ENCODE measurements around the gene DDAH2. TPM values are rescaled to one million over a fixed set of nuclear protein-coding genes. Genes with fewer than 3 reads are reported as not detected.

The DDAH2 gene
- total and polyA plus RNA-seq, 2 experiments from 2014 or later: 76.6 to 77.7 TPM

- H3K79me2 ChIP-seq (ENCODE audit: insufficient read depth): no peaks in the 10 kb centered on the region
- no peaks in the 10 kb centered on the region for H3K9me3 ChIP-seq (ENCODE audit: low read depth)
- H3K9me2 ChIP-seq (ENCODE audit: insufficient read depth): no peaks in the 10 kb centered on the region
- in situ Hi-C loops (cut with MboI): no loop called here
- no peaks in the 10 kb centered on the region for H3K36me3 ChIP-seq (ENCODE audit: low read depth)
- DNase-seq: peak; percentile 26
- no peak overlapping the region for H2AFZ ChIP-seq
- peak overlapping the region; percentile 39; the same call in 1 of the 2 replicates for H3K27ac ChIP-seq
- no peaks in the 10 kb centered on the region for H4K20me1 ChIP-seq (ENCODE audit: insufficient read depth)
- no peaks in the 10 kb centered on the region for H3K27me3 ChIP-seq (replicated peaks; ENCODE audit: insufficient read depth)
- peaks cover 7% of the 10 kb centered on the region; the same call in 1 of the 2 replicates for H3F3A ChIP-seq (ENCODE audit: insufficient read depth)
- peaks cover 13% of the 10 kb centered on the region for H3K4me1 ChIP-seq (ENCODE audit: insufficient read depth)
- peak overlapping the region; percentile 49 for H3K9ac ChIP-seq
- WGBS, 2 experiments (ENCODE audit: low coverage in 1 of 2, low lambda C conversion rate in 2 of 2, missing lambda C conversion rate in 2 of 2): 24 to 42% methylated on average over 8 to 14 of the region's 14 CpGs
- peak overlapping the region; percentile 46 for H3K4me3 ChIP-seq
- peak overlapping the region; percentile 58 for H3K4me2 ChIP-seq (ENCODE audit: unreplicated experiment)
- TF ChIP-seq EZH2 (IDR thresholded peaks at IDR 0.05; ENCODE audit: insufficient read depth, poor library complexity, severe bottlenecking): no peak
- TF ChIP-seq EZH2phosphoT487 (IDR thresholded peaks at IDR 0.05; ENCODE audit: insufficient read depth, low read depth): no peak
These were observed 47.4 kb upstream of the DDAH2 start for GRCh38 chr6:31776485-31776988.

DNA sequence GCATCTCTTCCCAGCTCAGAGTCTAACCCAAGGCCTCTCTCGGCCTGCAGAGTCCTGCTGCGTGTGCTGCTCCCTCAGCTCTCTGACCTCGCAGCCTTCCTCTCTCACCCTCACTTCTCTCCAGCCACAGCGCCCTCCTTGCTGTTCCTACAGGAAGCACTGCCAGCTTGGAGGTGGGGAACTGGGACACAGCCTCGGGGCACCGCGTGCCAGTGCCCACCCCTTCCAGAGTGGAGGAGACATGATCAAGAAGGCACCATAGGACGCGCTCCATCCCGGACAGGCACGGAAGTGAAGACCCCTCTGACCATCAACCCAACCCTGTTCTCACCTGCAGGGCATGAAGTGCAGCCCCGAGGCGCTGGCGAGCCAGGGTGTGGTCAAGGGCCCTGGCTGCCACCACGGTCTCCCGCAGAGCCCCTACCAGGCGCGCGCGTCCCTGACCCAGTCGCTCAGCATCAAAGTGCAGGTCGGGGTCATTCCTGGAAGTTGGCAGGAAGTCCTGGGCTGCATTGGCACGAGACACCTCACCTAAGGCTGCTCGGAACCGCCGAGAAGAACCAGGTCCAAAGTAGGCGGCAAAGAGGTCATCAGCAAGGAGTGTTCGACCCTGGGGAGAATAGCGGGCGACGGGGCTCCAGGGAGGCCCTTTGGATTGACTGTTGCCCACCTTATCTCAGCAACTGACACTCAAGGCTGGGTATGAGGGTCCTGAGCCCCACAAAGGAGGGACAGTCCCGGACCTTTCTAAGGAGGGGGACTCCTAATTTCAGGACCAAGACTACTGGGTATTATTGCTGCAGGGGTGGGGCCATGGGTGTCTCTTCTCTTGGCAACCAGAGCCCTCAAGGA lies 46.8 kb upstream of the DDAH2 start:
- no peaks in the 10 kb centered on the region for H3K79me2 ChIP-seq (ENCODE audit: insufficient read depth)
- no peak overlapping the region for H3K4me3 ChIP-seq
- H3K4me2 ChIP-seq (ENCODE audit: unreplicated experiment): no peak overlapping the region
- no peak for TF ChIP-seq EZH2phosphoT487 (IDR thresholded peaks at IDR 0.05; ENCODE audit: insufficient read depth, low read depth)
- TF ChIP-seq EZH2 (IDR thresholded peaks at IDR 0.05; ENCODE audit: insufficient read depth, poor library complexity, severe bottlenecking): no peak
- no peak overlapping the region for H3K27ac ChIP-seq
- no peaks in the 10 kb centered on the region for H3K9me2 ChIP-seq (ENCODE audit: insufficient read depth)
- H3K9ac ChIP-seq: no peak overlapping the region
- H4K20me1 ChIP-seq (ENCODE audit: insufficient read depth): no peaks in the 10 kb centered on the region
- H2AFZ ChIP-seq: no peak overlapping the region
- H3K36me3 ChIP-seq (ENCODE audit: low read depth): no peaks in the 10 kb centered on the region
- in situ Hi-C loops (cut with MboI): no loop called here
- 92% methylated on average over 32 of the region's 32 CpGs for WGBS, 2 experiments (ENCODE audit: low coverage in 1 of 2, low lambda C conversion rate in 2 of 2, missing lambda C conversion rate in 2 of 2)
- H3K4me1 ChIP-seq (ENCODE audit: insufficient read depth): peaks cover 13% of the 10 kb centered on the region
- DNase-seq: no peak
- no peaks in the 10 kb centered on the region for H3K9me3 ChIP-seq (ENCODE audit: low read depth)
- H3K27me3 ChIP-seq (replicated peaks; ENCODE audit: insufficient read depth): no peaks in the 10 kb centered on the region
- H3F3A ChIP-seq (ENCODE audit: insufficient read depth): peaks cover 7% of the 10 kb centered on the region; the same call in 1 of the 2 replicates

DNA sequence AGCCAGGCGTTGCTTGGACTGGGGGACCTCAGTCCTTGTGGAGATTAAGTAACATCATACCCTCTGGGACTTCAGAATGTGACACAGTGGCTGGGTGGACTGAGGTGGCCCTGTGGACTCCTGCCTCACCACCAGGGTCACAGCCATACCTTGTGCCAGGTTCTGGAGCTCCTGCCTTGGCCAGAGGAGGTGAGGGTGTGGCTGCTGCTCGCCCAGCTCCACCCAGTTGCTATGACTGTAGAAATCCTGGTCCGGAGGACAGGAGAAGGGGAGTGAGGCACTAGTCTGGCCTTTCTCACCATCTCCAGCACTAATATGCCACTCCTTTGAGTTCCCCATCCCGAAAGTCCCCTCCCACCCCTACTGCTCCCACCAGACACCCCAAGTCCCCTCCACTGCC lies 46.1 kb upstream of the DDAH2 start:
- no peaks in the 10 kb centered on the region for H3K79me2 ChIP-seq (ENCODE audit: insufficient read depth)
- H3K9me2 ChIP-seq (ENCODE audit: insufficient read depth): no peaks in the 10 kb centered on the region
- H3K27me3 ChIP-seq (replicated peaks; ENCODE audit: insufficient read depth): no peaks in the 10 kb centered on the region
- TF ChIP-seq EZH2phosphoT487 (IDR thresholded peaks at IDR 0.05; ENCODE audit: insufficient read depth, low read depth) (no peak), EZH2 (IDR thresholded peaks at IDR 0.05; ENCODE audit: insufficient read depth, poor library complexity, severe bottlenecking) (no peak)
- no peak overlapping the region for H3K9ac ChIP-seq
- no peaks in the 10 kb centered on the region for H3K36me3 ChIP-seq (ENCODE audit: low read depth)
- DNase-seq: no peak
- H4K20me1 ChIP-seq (ENCODE audit: insufficient read depth): no peaks in the 10 kb centered on the region
- no peak overlapping the region for H3K4me3 ChIP-seq
- peaks cover 7% of the 10 kb centered on the region; the same call in 1 of the 2 replicates for H3F3A ChIP-seq (ENCODE audit: insufficient read depth)
- no peaks in the 10 kb centered on the region for H3K9me3 ChIP-seq (ENCODE audit: low read depth)
- no peak overlapping the region for H3K27ac ChIP-seq
- H2AFZ ChIP-seq: no peak overlapping the region
- H3K4me2 ChIP-seq (ENCODE audit: unreplicated experiment): no peak overlapping the region
- in situ Hi-C loops (cut with MboI): no loop called here
- peaks cover 13% of the 10 kb centered on the region for H3K4me1 ChIP-seq (ENCODE audit: insufficient read depth)
- 74 to 90% methylated on average over 3 to 4 of the region's 4 CpGs for WGBS, 2 experiments (ENCODE audit: low coverage in 1 of 2, low lambda C conversion rate in 2 of 2, missing lambda C conversion rate in 2 of 2)

GRCh38 chr6:31771992-31772358 lies 42.9 kb upstream of the DDAH2 start:
- peak; percentile 57 for DNase-seq
- Histone ChIP-seq H2AFZ (no peak overlapping the region), H3K4me3 (no peak overlapping the region), H3K9me2 (ENCODE audit: insufficient read depth) (no peaks in the 10 kb centered on the region), H3K9ac (no peak overlapping the region), H3K79me2 (ENCODE audit: insufficient read depth) (no peaks in the 10 kb centered on the region), H3K4me1 (ENCODE audit: insufficient read depth) (peaks cover 6% of the 10 kb centered on the region), H3K27me3 (replicated peaks; ENCODE audit: insufficient read depth) (no peaks in the 10 kb centered on the region), H3F3A (ENCODE audit: insufficient read depth) (no peaks in the 10 kb centered on the region), H3K36me3 (ENCODE audit: low read depth) (no peaks in the 10 kb centered on the region), H3K9me3 (ENCODE audit: low read depth) (no peaks in the 10 kb centered on the region), H3K27ac (no peak overlapping the region), H3K4me2 (ENCODE audit: unreplicated experiment) (no peak overlapping the region), H4K20me1 (ENCODE audit: insufficient read depth) (no peaks in the 10 kb centered on the region)
- 73 to 83% methylated on average over 4 of the region's 4 CpGs for WGBS, 2 experiments (ENCODE audit: low coverage in 1 of 2, low lambda C conversion rate in 2 of 2, missing lambda C conversion rate in 2 of 2)
- no peak for TF ChIP-seq EZH2 (IDR thresholded peaks at IDR 0.05; ENCODE audit: insufficient read depth, poor library complexity, severe bottlenecking)
- no peak for TF ChIP-seq EZH2phosphoT487 (IDR thresholded peaks at IDR 0.05; ENCODE audit: insufficient read depth, low read depth)
- in situ Hi-C loops (cut with MboI): no loop called here
